ENCODE results near the gene EEA1.

DNA sequence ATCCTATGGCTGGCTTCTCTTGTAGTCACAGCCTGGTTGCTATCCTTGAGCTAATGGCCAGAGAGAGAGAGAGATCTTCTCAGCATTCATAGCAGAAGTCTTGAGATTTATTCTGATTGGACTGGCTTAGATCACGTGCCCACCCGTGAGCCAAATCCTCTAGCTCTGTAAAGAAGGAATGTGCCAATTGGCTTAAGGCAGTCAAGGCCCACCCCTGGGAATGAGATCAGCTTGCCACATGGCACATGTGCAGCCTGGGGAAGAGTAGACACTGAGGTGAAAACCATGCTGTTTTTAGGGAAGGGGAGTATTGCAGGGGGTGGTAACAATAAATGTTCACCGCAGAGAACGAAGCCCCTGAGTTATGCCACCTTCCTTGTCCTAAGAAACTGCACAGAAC lies 190.0 kb downstream of the EEA1 start:
- TF ChIP-seq POLR2A (IDR thresholded peaks at IDR 0.05) (no peak), CTCF (IDR thresholded peaks at IDR 0.05) (no peak), POLR2AphosphoS5 (IDR thresholded peaks at IDR 0.05; ENCODE audit: insufficient read depth in 1 of 2, low read depth in 1 of 2) (no peak)

Measured in vagina (tissue), 2 donors.